Ovary (tissue), 3 donors: ENCODE data around the gene FAM110A.

Experiments used
- EP300 ChIP-seq: sonication (generic); formaldehyde crosslinking; IDR thresholded peaks from one replicate; pipeline ENCODE4 v1.6.1; 2017; ENCODE audit warnings: antibody characterized with exemption
- TF ChIP-seq, protein P1 (sequence below), 3 donors: fragments of 450-650 bp in 2 of 3; fragments of 200-600 bp in 1 of 3; IDR thresholded peaks; one replicate each; pipeline versions ENCODE4 v1.5.1 to v1.8.0; 2016 to 2022; ENCODE audit warnings: antibody characterized with exemption in 3 of 3, mild to moderate bottlenecking in 1 of 3
- donor health status: DM: no; HTN: no; CAD: no.

DNA sequence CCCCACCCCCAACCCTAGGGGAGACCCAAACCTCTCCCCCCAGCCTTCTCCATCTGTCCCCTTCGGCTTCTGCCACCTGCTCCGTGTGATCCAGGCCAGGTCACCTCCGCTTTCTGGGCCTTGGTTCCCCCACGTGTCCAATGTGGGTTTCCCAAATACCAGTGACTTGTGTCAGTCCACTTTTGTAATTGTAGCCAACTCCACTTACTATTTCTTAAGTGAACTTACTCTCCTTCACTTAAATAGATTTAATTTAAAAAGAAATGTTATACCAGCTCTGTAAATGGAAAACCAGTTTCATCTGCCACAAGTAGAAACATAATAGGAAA, 10.0 kb upstream of the FAM110A start:
- TF ChIP-seq, protein P1, sequence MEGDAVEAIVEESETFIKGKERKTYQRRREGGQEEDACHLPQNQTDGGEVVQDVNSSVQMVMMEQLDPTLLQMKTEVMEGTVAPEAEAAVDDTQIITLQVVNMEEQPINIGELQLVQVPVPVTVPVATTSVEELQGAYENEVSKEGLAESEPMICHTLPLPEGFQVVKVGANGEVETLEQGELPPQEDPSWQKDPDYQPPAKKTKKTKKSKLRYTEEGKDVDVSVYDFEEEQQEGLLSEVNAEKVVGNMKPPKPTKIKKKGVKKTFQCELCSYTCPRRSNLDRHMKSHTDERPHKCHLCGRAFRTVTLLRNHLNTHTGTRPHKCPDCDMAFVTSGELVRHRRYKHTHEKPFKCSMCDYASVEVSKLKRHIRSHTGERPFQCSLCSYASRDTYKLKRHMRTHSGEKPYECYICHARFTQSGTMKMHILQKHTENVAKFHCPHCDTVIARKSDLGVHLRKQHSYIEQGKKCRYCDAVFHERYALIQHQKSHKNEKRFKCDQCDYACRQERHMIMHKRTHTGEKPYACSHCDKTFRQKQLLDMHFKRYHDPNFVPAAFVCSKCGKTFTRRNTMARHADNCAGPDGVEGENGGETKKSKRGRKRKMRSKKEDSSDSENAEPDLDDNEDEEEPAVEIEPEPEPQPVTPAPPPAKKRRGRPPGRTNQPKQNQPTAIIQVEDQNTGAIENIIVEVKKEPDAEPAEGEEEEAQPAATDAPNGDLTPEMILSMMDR (IDR thresholded peaks at IDR 0.05), result no peak
- TF ChIP-seq EP300, result no peak
